ENCODE measurements around the gene TMEM120B.

TMEM120B gene

DNA sequence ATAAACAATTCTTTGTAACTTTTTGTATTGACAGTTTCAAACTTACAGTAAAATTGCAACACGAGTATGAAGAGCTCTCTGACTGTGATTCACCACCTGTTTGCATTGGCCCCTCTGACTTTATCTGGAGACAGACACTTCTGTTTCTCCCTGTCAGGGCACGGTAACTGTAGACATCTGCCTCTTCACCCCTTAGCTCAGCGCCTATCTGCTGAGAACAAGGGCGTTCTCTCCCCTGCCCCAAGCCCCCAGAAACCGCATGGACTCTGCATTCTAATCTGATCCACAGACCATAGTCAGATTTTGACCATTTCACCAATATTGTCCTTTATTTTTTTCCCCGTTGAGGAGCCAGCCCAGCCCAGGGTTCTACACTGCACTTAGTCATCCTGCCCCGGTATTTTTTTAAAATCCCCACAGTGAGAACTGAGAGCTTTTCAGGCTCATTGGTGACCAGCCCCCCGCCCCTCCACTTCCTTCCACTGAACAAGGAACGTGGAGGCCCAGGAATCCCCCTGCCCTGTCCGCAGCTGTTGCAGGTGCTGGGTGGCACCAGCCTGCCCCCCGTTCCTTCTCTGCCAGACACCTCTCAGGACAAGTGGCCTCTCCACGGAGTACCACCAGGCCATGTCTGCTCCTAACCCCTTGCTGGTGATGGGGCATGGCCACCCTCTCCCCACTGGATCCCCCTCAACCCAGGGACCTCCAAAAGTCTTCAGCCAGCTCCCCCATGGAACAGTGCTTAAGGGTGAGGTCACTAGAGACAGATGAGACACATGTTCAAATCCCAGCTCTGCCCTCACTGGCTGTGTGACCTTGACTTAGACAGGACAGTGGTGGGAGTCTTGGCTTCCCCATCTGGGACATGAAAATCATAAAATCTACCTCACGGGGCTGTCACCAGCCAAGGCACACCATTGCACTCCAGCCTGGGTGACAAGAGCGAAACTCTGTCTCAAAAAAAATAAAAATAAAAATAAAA, 69.7 kb downstream of the TMEM120B start:
- peak overlapping the region in 1 of 2 donors; percentile 43 for H3K27ac ChIP-seq (ENCODE audit: low read depth in 2 of 2, low read length in 2 of 2)
- no peaks in the 10 kb centered on the region for H3K27me3 ChIP-seq (ENCODE audit: control insufficient read depth in 2 of 2, insufficient read depth in 2 of 2, low read length in 2 of 2)
- H3K4me3 ChIP-seq (ENCODE audit: low read length in 2 of 2), result peak overlapping the region in 1 of 2 donors; percentile 4
- H3K4me1 ChIP-seq (ENCODE audit: control insufficient read depth in 2 of 2, insufficient read depth in 2 of 2, low read length in 2 of 2), result peaks cover 4 to 9% of the 10 kb centered on the region in 2 donors
- peaks cover 4% of the 10 kb centered on the region in 2 donors for H3K36me3 ChIP-seq (ENCODE audit: control insufficient read depth in 2 of 2, insufficient read depth in 2 of 2, low read length in 2 of 2)
- no peaks in the 10 kb centered on the region for H3K9me3 ChIP-seq (ENCODE audit: control insufficient read depth in 2 of 2, low read length in 2 of 2)
- H3K9ac ChIP-seq (ENCODE audit: low read depth in 1 of 2, low read length in 2 of 2), result no peak overlapping the region

DNA sequence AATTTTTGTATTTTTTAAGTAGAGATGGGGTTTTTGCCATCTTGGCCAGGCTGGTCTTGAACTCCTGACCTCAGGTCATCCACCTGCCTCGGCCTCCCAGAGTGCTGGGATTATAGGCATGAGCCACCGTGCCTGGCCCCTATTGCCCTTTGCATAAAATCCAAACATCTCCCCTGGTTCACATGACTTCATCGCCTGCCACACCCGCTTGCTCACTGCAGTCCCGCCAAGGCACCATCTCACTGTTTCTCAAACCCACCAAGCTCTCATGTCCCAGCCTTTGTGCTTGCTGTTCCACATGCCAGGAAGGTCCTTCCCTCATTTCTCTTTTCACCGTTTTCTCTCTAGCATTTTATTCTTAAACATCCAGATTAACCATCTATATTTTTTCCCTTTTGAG, 71.2 kb downstream of the TMEM120B start:
- no peak overlapping the region for H3K9ac ChIP-seq (ENCODE audit: low read depth in 1 of 2, low read length in 2 of 2)
- no peaks in the 10 kb centered on the region for H3K9me3 ChIP-seq (ENCODE audit: control insufficient read depth in 2 of 2, low read length in 2 of 2)
- no peaks in the 10 kb centered on the region for H3K27me3 ChIP-seq (ENCODE audit: control insufficient read depth in 2 of 2, insufficient read depth in 2 of 2, low read length in 2 of 2)
- H3K36me3 ChIP-seq (ENCODE audit: control insufficient read depth in 2 of 2, insufficient read depth in 2 of 2, low read length in 2 of 2), result peaks cover 3 to 4% of the 10 kb centered on the region in 2 donors
- H3K4me1 ChIP-seq (ENCODE audit: control insufficient read depth in 2 of 2, insufficient read depth in 2 of 2, low read length in 2 of 2), result peaks cover 7 to 9% of the 10 kb centered on the region in 2 donors
- no peak overlapping the region for H3K4me3 ChIP-seq (ENCODE audit: low read length in 2 of 2)
- no peak overlapping the region for H3K27ac ChIP-seq (ENCODE audit: low read depth in 2 of 2, low read length in 2 of 2)

DNA sequence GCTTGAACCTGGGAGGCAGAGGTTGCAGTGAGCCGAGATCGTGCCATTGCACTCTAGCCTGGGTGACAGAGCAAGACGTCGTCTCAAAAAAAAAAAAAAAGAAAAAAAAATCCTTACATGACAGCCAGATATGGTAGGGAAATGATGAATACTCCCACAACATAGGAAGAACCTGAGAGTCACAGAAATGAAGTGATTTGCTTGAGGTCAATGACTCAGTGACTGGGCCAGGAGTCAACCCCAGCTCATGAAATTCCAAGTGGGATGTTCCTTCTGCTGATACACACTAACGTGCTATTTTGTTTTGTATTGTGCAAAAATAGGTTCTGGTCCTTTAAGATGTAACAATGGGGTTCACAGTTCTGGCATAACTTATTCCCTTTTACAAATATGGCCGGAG, 71.9 kb downstream of the TMEM120B start:
- Histone ChIP-seq H3K27me3 (ENCODE audit: control insufficient read depth in 2 of 2, insufficient read depth in 2 of 2, low read length in 2 of 2) (no peaks in the 10 kb centered on the region), H3K36me3 (ENCODE audit: control insufficient read depth in 2 of 2, insufficient read depth in 2 of 2, low read length in 2 of 2) (peaks cover 0 to 3% of the 10 kb centered on the region in 2 donors), H3K9ac (ENCODE audit: low read depth in 1 of 2, low read length in 2 of 2) (no peak overlapping the region), H3K4me3 (ENCODE audit: low read length in 2 of 2) (no peak overlapping the region), H3K9me3 (ENCODE audit: control insufficient read depth in 2 of 2, low read length in 2 of 2) (no peaks in the 10 kb centered on the region), H3K27ac (ENCODE audit: low read depth in 2 of 2, low read length in 2 of 2) (peak overlapping the region in 1 of 2 donors; percentile 38), H3K4me1 (ENCODE audit: control insufficient read depth in 2 of 2, insufficient read depth in 2 of 2, low read length in 2 of 2) (peaks cover 11 to 14% of the 10 kb centered on the region in 2 donors)

DNA sequence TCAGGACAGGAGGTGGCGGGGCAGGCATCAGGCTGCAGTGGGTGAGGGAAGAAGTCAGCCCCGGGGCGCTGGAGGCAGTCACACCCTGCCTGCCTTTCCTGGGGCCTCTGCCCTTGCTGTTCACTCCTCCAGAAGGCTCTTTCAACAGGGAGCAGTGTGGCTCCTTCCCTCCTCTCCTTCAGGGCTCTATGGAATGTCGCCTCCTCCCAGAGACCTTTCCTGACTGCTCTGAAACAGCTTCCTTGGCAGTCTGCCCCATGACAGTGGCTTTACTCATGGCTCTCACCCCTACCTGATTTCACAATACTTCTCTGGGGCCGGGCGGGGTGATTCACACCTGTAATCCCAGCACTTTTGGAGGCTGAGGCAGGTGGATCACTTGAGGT, 73.9 kb downstream of the TMEM120B start:
- no peaks in the 10 kb centered on the region for H3K9me3 ChIP-seq (ENCODE audit: control insufficient read depth in 2 of 2, low read length in 2 of 2)
- H3K9ac ChIP-seq (ENCODE audit: low read depth in 1 of 2, low read length in 2 of 2), result peak overlapping the region in 1 of 2 donors; percentile 41
- no peaks in the 10 kb centered on the region for H3K27me3 ChIP-seq (ENCODE audit: control insufficient read depth in 2 of 2, insufficient read depth in 2 of 2, low read length in 2 of 2)
- H3K4me1 ChIP-seq (ENCODE audit: control insufficient read depth in 2 of 2, insufficient read depth in 2 of 2, low read length in 2 of 2), result peaks cover 19 to 24% of the 10 kb centered on the region in 2 donors
- peak overlapping the region; percentile 55 to 63 for H3K27ac ChIP-seq (ENCODE audit: low read depth in 2 of 2, low read length in 2 of 2)
- H3K4me3 ChIP-seq (ENCODE audit: low read length in 2 of 2), result no peak overlapping the region
- no peaks in the 10 kb centered on the region for H3K36me3 ChIP-seq (ENCODE audit: control insufficient read depth in 2 of 2, insufficient read depth in 2 of 2, low read length in 2 of 2)

DNA sequence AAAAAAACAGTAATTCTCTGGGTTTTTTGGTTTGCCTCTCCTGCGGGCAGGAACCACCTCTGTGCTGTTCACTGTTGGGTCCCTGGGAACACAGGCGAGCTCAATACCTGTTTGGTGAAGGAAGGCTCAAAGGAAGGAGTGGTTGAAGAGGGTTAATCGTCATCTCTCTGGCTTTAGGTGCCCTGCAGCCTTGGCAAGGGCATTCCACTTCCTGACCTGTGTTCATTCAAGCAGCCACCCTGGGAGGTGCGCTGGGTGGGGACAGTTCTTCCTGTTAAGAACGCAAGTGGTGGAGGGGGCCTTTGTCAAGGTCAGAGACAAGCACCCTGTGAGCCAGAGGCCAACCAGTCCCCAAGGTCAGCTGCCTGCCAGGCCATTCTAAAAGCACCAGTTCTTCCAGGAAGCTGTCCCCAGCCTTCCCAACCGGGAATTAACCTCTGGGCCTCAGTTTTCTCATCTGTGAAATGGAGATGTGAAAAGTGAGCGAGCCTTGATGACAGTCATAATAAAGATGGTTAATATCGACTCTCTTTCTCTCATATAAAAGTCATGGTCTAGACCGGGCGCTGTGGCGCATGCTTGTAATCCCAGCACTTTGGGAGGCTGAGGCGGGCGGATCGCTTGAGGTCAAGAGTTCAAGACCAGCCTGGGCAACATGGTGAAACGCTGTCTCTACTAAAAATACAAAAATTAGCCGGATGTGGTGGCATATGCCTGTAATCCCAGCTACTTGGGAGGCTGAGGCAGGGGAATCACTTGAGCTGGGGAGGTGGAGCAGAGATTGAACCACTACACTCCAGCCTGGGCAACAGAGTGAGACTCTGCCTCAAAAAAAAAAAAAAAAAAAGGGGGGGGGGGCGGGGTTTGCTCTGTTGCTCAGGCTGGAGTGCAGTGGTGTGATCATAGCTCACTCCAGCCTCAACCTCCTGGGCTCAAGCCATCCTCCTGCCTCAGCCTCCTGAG, 74.8 kb downstream of the TMEM120B start:
- H3K9ac ChIP-seq (ENCODE audit: low read depth in 1 of 2, low read length in 2 of 2), result peak overlapping the region; percentile 9 to 24
- H3K4me3 ChIP-seq (ENCODE audit: low read length in 2 of 2), result no peak overlapping the region
- no peaks in the 10 kb centered on the region for H3K27me3 ChIP-seq (ENCODE audit: control insufficient read depth in 2 of 2, insufficient read depth in 2 of 2, low read length in 2 of 2)
- H3K36me3 ChIP-seq (ENCODE audit: control insufficient read depth in 2 of 2, insufficient read depth in 2 of 2, low read length in 2 of 2), result no peaks in the 10 kb centered on the region
- H3K4me1 ChIP-seq (ENCODE audit: control insufficient read depth in 2 of 2, insufficient read depth in 2 of 2, low read length in 2 of 2), result peaks cover 19 to 33% of the 10 kb centered on the region in 2 donors
- H3K27ac ChIP-seq (ENCODE audit: low read depth in 2 of 2, low read length in 2 of 2), result peak overlapping the region; percentile 53 to 73
- H3K9me3 ChIP-seq (ENCODE audit: control insufficient read depth in 2 of 2, low read length in 2 of 2), result no peaks in the 10 kb centered on the region

- Histone ChIP-seq H3K4me1 (ENCODE audit: control insufficient read depth in 2 of 2, insufficient read depth in 2 of 2, low read length in 2 of 2) (peaks cover 19 to 41% of the 10 kb centered on the region in 2 donors), H3K27me3 (ENCODE audit: control insufficient read depth in 2 of 2, insufficient read depth in 2 of 2, low read length in 2 of 2) (no peaks in the 10 kb centered on the region), H3K4me3 (ENCODE audit: low read length in 2 of 2) (no peak overlapping the region), H3K36me3 (ENCODE audit: control insufficient read depth in 2 of 2, insufficient read depth in 2 of 2, low read length in 2 of 2) (no peaks in the 10 kb centered on the region), H3K27ac (ENCODE audit: low read depth in 2 of 2, low read length in 2 of 2) (peak overlapping the region; percentile 9 to 89), H3K9me3 (ENCODE audit: control insufficient read depth in 2 of 2, low read length in 2 of 2) (no peaks in the 10 kb centered on the region), H3K9ac (ENCODE audit: low read depth in 1 of 2, low read length in 2 of 2) (peak overlapping the region in 1 of 2 donors; percentile 52)
Measured at GRCh38 chr12:121788176-121788818, 75.7 kb downstream of the TMEM120B start.

GRCh38 chr12:121789233-121789781, 76.8 kb downstream of the TMEM120B start:
- Histone ChIP-seq H3K9me3 (ENCODE audit: control insufficient read depth in 2 of 2, low read length in 2 of 2) (no peaks in the 10 kb centered on the region), H3K4me1 (ENCODE audit: control insufficient read depth in 2 of 2, insufficient read depth in 2 of 2, low read length in 2 of 2) (peaks cover 26 to 48% of the 10 kb centered on the region in 2 donors), H3K27me3 (ENCODE audit: control insufficient read depth in 2 of 2, insufficient read depth in 2 of 2, low read length in 2 of 2) (no peaks in the 10 kb centered on the region), H3K4me3 (ENCODE audit: low read length in 2 of 2) (peak overlapping the region in 1 of 2 donors; percentile 50), H3K36me3 (ENCODE audit: control insufficient read depth in 2 of 2, insufficient read depth in 2 of 2, low read length in 2 of 2) (no peaks in the 10 kb centered on the region), H3K27ac (ENCODE audit: low read depth in 2 of 2, low read length in 2 of 2) (peak overlapping the region; percentile 71 to 89), H3K9ac (ENCODE audit: low read depth in 1 of 2, low read length in 2 of 2) (peak overlapping the region in 1 of 2 donors; percentile 52)

GRCh38 chr12:121789800-121790728, 77.5 kb downstream of the TMEM120B start:
- Histone ChIP-seq H3K27ac (ENCODE audit: low read depth in 2 of 2, low read length in 2 of 2) (peak overlapping the region; percentile 71 to 89), H3K9ac (ENCODE audit: low read depth in 1 of 2, low read length in 2 of 2) (peak overlapping the region; percentile 40 to 68), H3K36me3 (ENCODE audit: control insufficient read depth in 2 of 2, insufficient read depth in 2 of 2, low read length in 2 of 2) (peaks cover 0 to under 1% of the 10 kb centered on the region in 2 donors), H3K9me3 (ENCODE audit: control insufficient read depth in 2 of 2, low read length in 2 of 2) (no peaks in the 10 kb centered on the region), H3K4me3 (ENCODE audit: low read length in 2 of 2) (peak overlapping the region in 1 of 2 donors; percentile 58), H3K4me1 (ENCODE audit: control insufficient read depth in 2 of 2, insufficient read depth in 2 of 2, low read length in 2 of 2) (peaks cover 34 to 55% of the 10 kb centered on the region in 2 donors), H3K27me3 (ENCODE audit: control insufficient read depth in 2 of 2, insufficient read depth in 2 of 2, low read length in 2 of 2) (no peaks in the 10 kb centered on the region)
